HG02571 (cell line): ENCODE data around the gene PKDREJ.
A peak's percentile ranks its signal among the peaks of the same experiment; 100 is the strongest.
"Not testable (repeated sequence)": the region's sequence is repeated elsewhere in the genome, so short reads cannot be mapped to it uniquely, and the experiment has no call there.

Source experiments
- ATAC-seq: cut with Tn5 transposase; IDR thresholded peaks from one replicate; pipeline ENCODE4 v1.9.1; 2021; ENCODE audit warnings: mild to moderate bottlenecking, moderate library complexity; ENCODE audit not compliant: unreplicated experiment

The PKDREJ gene, protein sequence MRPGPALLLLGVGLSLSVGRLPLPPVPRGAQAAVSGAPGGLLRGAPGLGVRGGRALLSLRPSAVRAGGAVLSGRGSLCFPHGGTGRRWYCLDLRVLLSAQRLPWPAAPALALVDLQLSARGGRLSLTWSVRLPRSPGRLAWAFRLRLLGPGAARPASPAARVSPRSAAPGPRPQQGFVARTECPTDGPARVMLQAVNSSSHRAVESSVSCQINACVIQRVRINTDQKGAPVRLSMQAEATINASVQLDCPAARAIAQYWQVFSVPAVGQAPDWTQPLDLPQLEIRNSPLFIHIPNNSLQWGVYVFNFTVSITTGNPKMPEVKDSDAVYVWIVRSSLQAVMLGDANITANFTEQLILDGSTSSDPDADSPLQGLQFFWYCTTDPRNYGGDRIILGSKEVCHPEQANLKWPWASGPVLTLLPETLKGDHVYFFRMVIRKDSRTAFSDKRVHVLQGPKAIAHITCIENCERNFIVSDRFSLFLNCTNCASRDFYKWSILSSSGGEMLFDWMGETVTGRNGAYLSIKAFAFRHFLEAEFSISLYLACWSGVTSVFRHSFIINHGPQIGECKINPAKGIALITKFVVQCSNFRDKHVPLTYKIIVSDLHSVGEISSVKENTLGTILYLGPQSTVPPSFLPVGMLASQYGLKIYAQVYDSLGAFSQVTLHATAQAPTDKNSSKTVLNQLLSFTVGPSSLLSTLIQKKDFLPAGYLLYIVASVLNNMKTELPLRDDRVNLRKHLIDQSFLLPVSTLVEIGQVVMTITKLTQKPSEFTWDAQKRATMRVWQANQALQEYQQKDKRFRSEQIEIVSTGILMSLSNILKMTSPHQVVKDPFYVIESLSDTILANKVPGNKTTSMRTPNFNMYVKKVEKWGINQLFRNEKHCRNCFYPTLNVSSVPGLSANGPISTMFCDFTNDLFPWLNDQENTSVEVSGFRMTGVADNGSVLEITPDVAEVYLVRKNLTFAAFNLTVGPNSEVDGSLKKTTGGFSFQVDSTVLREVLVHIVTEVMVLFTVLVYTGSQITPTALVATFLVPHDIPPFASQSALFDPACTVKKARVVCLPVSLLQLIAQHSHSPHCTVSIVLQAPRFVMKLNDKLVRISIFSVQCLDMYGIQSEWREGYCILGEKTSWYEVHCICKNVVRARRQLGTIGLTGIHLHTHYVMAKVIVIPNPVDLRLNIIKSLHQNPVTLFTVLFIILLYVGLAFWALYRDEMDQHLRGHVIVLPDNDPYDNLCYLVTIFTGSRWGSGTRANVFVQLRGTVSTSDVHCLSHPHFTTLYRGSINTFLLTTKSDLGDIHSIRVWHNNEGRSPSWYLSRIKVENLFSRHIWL (N-terminal part only)

GRCh38 chr22:46263216-46263590 lies at the start of gene PKDREJ:
TSS of gene PKDREJ (minus strand) at chr22:46263343. CDS start at chr22:46263322, 21 bp downstream.
- ATAC-seq: no peak

GRCh38 chr22:46312848-46313247 lies 49.7 kb upstream of the PKDREJ start:
- not testable (repeated sequence) for ATAC-seq

GRCh38 chr22:46312056-46312455 lies 48.9 kb upstream of the PKDREJ start:
- no peak for ATAC-seq

DNA sequence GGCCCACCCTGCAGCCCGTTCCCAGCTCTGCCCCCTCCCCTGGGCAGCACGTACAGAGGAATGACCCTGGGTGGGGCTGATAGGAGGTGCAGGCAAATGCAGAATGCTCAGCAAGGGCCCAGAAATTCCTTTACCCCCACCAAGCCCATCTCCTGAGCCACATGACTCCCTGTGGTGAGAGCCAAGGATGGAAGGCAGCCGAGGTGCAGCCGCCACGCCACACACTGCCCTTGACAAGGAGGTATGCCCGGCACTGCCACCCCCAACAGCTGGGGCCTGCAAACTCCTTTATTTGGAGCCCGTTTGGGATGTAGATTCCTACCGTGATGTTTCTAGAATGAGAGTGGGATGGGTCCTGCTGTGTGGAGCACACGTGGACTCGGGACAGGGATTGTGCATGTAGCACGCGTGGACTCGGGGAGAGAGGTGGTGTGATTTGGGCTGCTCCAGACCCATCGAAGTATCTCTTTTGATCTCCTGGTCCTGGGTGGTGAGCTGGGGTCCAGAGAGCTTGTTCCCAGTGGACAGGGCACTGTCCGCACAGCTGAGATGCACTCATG lies 46.5 kb upstream of the PKDREJ start:
- ATAC-seq: no peak

DNA sequence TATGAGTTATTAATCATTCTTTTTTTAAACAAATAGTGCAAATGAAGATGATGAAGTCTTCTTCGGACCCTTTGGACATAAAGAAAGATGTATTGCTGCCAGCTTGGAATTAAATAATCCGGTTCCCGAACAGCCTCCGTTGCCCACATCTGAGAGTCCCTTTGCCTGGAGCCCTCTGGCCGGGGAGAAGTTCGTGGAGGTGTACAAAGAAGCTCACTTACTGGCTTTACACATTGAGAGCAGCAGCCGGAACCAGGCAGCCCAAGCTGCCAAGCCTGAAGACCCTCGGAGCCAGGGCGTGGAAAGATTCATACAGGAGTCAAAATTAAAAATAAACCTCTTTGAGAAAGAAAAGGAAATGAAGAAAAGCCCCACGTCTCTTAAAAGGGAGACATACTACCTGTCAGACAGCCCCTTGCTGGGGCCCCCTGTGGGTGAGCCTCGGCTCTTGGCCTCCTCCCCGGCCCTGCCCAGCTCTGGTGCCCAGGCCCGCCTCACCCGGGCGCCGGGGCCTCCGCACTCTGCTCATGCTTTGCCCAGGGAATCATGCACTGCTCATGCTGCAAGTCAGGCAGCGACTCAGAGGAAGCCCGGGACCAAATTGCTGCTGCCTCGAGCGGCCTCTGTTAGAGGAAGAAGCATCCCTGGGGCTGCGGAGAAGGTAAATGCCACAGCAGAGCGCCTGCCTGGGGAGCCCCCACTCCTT lies 45.3 kb upstream of the PKDREJ start:
- ATAC-seq: no peak

- ATAC-seq: no peak
Observed at GRCh38 chr22:46303347-46303965, 40.3 kb upstream of the PKDREJ start.

GRCh38 chr22:46300491-46300890 lies 37.3 kb upstream of the PKDREJ start:
- ATAC-seq: no peak

- no peak for ATAC-seq
Observed at GRCh38 chr22:46299101-46299500, 36.0 kb upstream of the PKDREJ start.

DNA sequence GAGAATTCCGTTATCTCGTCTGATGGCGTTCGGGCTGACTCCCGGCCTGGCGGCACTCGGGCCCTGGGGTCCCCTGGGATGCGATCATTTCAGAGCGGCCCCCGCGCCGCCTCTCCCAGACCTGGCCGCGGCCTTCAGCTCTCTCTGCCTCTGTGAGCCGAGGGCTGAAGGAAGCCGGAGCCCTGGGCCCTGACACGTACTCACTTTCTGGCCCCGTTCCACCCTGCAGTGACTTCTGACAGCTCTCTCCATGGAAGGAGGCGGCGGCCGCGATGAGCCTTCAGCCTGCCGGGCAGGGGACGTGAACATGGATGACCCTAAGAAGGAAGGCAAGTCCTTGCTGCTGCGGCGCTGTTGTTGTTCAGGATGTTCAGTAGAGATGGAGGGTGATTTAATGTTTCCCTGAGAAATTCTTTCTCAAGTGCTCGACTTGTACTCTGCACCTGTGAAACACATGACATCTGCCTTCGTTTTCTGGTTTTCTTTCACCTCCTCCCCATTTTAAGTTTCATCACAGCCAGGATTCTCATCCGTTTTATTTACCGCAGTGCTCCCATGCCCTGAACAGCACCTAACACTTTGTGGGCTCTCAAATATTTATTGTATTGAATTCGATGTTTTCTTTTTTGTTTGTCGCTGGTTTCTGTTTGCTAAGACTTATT lies 34.1 kb upstream of the PKDREJ start:
- ATAC-seq: peak; percentile 7

GRCh38 chr22:46296257-46297150 lies 33.4 kb upstream of the PKDREJ start, which contains the start of gene GTSE1:
TSS of gene GTSE1 (plus strand) at chr22:46296870. CDS start at chr22:46297401, 531 bp downstream.
- ATAC-seq: peak; percentile 91

DNA sequence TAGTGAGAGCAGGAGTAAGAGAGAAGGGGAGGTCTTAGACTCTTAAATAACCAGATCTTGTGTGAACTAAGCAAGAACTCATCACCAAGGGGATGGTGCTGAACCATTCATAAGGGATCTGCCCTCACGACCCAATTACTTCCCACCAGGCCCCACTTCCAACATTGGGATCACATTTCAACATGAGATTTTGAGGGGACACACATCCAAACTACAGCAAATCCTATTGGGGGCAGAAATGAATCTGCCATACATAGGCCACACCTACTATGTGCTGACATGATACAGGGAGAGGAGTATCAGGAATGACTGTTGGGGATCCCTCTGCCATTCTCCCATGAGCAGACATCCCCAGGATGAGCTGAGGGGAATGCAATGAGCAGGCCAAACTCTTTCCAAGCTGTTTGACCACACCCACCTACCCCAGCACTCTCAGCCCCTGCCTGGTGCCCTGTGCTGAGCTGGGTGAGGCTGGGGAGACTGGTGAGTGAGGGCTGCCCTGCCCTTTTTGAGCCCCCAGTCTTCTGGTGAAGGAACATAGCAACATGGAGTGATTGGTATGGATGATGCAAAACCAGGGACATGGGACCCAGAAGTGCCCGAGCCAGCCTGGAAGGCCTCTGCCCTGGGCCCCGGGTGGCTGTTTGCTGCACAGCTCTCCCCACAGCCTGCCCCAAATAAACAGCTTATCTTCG lies 32.3 kb upstream of the PKDREJ start:
- ATAC-seq: no peak

DNA sequence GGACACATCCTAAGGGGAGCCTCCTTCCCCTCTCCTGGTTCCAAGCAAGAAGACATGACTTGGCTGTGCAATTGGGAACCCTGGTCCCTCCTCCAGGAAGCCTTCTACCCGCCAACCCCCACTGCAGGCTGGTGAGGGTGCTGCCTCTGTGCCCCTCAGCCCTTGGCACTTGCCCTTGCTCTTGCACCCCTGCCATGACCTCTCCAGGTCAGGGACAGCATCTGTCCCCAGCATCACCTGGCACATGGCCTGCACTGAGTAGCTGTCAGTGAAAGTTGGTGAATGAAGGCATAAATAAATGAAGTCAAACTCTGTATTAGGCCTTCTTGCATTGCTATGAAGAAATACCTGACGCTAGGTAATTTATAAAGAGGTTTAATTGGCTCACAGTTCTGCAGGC lies 31.6 kb upstream of the PKDREJ start:
- ATAC-seq: no peak

DNA sequence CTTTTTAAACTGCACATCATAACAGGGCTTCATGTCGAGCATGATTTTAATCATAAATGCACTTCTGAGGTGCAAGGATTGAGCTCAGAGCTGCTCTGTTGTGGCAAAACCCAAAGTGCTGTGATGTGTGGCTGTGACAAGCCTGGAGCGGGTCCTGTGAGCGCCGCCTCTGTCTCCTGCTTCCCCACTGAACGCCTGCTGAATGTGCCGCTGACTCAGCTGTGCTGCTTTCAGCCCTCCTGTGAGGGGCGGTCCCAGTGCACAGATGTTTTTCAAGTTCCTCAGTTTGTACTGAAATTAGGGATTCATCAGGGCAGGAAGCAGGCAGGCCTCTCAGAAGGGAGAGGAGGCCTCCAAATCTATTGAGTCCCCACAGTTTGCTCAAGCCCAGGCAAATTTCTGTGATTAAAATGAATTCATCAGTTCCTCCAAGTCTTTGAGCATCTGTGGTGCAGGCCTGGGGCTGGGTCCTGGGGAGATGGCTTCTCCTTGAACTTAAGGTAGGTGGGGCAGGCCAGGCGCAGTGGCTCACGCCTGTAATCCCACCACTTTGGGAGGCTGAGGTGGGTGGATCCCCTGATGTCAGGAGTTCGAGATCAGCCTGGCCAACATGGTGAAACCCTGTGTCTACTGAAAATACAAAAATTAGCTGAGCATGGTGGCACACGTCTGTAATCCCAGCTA lies 30.6 kb upstream of the PKDREJ start:
- ATAC-seq: no peak

DNA sequence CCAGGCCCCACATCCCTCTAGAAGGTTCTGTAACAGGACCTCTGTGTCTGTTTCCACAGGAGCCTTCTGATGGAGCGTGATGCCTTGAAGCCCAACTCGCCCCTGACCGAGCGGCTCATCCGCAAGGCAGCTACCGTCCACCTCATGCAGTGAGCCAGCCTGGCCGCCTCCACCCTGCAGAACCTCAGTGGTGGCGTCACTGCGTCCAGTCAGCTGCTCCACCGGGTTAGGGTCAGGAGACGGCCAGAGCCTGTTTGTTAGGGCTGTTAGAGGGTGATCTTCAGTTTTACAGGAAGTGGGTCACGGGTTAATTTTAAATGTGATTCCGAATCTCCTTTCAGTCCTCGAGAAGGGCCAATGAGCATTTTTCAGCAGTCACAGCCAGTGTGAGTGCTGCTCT lies 29.6 kb upstream of the PKDREJ start:
- ATAC-seq: no peak

DNA sequence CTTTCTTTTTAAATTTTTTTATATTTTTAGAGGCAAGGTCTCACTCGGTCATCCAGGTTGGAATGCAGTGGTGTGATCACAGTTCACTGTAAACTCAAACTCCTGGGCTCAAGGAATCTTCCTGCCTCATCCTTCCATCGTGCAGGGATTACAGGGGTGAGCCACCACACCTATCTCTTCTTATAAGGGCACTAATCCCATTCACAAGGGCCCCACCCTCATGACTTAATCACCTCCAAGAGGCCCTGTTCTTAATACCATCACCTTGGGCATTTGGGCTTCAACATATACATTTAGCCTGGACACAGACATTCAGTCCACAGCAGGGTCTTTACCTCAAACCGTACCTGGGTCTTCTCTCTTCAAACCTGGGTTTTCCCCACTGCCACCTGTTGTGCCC lies 29.0 kb upstream of the PKDREJ start:
- no peak for ATAC-seq

DNA sequence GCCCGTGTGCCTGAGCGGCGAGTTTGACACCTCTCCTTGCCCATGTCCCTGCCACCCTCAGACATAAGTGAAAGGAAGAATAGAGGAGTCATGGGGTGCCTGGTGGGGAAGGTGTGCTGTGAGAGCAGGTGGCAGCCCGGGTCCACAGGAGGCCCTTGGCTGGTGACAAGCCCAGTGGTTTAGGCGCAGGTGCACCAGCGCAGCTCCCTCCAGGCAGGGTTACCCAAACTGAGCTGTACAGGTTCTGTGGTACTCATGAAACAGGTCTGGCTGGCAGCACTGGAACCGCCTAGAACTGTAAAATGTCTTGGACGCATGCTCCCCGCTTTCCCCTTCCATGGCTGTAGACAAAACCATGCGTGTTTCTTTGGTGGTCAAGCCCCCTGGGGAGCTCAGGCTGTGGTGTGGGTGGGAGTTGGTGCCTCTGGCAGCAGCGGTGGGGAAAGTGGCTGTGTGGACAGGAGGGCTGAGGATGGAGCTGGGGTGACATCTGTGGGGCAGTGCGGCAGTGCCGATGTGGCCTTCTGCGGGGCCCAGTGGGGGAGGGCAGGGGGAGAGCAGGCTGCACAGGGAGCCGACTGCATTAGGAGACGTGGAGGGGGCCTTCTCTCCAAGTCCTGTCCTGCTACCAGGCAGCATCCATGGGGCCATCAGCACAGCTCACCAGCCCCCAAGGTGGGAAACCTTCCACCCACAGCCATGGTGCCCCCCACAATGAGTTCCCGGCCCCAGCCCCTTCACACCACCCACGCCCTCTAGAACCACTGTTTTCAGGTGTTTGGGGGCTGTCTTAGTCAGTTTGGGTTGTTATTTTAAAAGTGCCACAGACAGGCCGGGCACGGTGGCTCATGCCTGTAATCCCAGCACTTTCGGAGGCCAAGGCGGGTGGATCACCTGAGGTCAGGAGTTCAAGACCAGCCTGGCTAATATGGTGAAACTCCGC lies 28.0 kb upstream of the PKDREJ start:
- no peak for ATAC-seq
